ENCODE data around the gene MS4A15. TPM values are rescaled to one million over a fixed set of nuclear protein-coding genes. Genes with fewer than 3 reads are reported as not detected.
A peak's percentile ranks its signal among the peaks of the same experiment; 100 is the strongest.

MS4A15 gene
- total RNA-seq, 4 donors from 2014 or later = not detected

DNA sequence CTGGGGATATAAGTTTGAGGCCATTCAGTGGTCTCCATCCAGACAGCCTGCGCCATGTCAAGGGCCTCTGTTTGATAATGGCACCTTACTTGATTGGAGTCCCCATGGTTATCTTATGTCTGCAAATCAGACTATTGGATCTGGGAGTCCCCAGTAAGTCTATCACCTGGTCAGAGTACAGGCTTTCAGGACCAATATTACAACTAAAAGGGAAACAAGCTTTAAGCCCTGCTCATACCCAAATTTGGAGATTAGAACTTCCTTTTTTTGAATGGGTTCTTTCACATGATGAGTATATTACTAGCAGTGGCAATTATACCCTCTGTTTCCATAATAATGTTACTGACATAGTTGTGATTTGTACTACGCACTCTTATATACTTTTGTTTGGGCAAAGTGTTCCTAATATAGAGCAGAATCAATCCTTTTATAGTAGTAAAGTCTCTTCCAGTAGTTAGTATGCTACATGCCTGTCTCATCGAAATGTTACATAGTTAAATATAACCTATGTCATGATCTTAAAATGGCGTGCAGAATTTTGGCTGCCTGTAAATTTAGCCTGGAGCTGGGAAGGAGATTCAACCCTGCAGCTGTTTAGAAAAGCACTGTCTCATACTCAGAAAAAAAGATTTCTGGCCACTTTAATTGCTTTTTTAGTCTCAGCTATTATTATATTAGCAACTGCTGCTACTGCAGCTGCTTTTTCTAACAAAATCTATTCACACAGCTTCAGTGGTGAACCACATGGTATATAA is 4.9 kb downstream of the MS4A15 start:
- H3K27ac ChIP-seq = no peak overlapping the region
- TF ChIP-seq POLR2A (IDR thresholded peaks at IDR 0.05) (no peak), CTCF (IDR thresholded peaks at IDR 0.05) (no peak)
- 52 to 56% methylated on average over 4 of the region's 4 CpGs for WGBS, 2 donors
- H3K4me3 ChIP-seq = no peak overlapping the region
- no peaks in the 10 kb centered on the region for H3K9me3 ChIP-seq
- H3K27me3 ChIP-seq = peaks cover 0 to 48% (median 0%) of the 10 kb centered on the region in 4 donors
- H3K36me3 ChIP-seq = no peaks in the 10 kb centered on the region
- H3K4me1 ChIP-seq = no peaks in the 10 kb centered on the region
- DNase-seq = no peak
- intact Hi-C loops (cut with DNase I) = no loop called here

DNA sequence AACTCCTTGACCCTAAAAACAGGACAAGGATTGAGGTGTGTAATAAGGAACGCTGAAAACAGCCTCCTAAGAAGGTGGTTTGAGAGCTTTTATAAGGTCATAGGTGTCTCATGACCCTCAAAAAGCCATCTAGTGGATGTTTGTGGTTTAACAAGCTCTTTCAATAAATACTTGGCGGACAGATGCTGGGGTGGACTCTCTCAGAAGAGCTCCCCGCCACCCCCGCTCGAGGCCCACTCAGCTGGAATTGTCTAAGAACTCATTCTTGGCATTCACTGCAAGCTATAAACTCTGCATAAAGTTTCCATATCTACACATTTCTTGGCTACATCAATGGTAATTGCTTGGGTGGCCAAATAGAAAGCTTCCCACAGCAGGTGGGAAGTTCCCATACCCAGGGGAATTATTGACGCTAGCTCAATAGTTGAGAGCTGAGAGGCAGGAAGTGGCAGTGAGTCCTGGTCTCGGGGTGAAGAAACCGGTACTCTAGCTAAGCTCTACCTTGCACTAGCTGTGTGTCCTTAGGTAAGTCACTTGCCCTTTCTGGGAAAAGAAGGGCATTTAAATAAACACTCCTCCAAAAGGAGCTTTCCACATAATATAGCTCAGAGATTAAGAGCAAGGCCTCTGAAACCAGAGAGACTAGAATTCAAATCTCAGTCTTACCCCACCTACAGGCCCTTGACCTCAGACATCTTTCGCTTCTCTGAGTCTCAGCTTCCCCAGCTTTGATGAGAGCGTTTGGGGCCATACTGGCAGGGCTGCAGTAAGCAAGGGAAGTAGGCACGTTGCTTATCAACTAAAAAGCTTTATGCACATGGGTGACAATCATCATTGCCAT is 6.4 kb downstream of the MS4A15 start:
- Histone ChIP-seq H3K4me1 (no peaks in the 10 kb centered on the region), H3K27me3 (peaks cover 0 to 53% (median 0%) of the 10 kb centered on the region in 4 donors), H3K27ac (no peak overlapping the region), H3K4me3 (no peak overlapping the region), H3K9me3 (no peaks in the 10 kb centered on the region), H3K36me3 (no peaks in the 10 kb centered on the region)
- intact Hi-C loops (cut with DNase I) = no loop called here
- DNase-seq = no peak
- TF ChIP-seq POLR2A (IDR thresholded peaks at IDR 0.05) (no peak), CTCF (IDR thresholded peaks at IDR 0.05) (peak in 1 of 6 experiments; percentile 20)
- 65 to 73% methylated on average over 11 of the region's 11 CpGs for WGBS, 2 donors

GRCh38 chr11:60763692-60764369 is 7.2 kb downstream of the MS4A15 start:
- intact Hi-C loops (cut with DNase I) = no loop called here
- WGBS, 2 donors = 76 to 84% methylated on average over 5 to 7 of the region's 11 CpGs
- Histone ChIP-seq H3K36me3 (no peaks in the 10 kb centered on the region), H3K27me3 (peaks cover 0 to 54% (median 0%) of the 10 kb centered on the region in 4 donors), H3K4me3 (no peak overlapping the region), H3K9me3 (no peaks in the 10 kb centered on the region), H3K4me1 (no peaks in the 10 kb centered on the region), H3K27ac (no peak overlapping the region)
- TF ChIP-seq POLR2A (IDR thresholded peaks at IDR 0.05) = no peak
- no peak for TF ChIP-seq CTCF (IDR thresholded peaks at IDR 0.05)
- no peak for DNase-seq

GRCh38 chr11:60764879-60765278 is 8.2 kb downstream of the MS4A15 start:
- TF ChIP-seq CTCF (IDR thresholded peaks at IDR 0.05) (no peak), POLR2A (IDR thresholded peaks at IDR 0.05) (no peak)
- Histone ChIP-seq H3K27ac (no peak overlapping the region), H3K27me3 (peaks cover 0 to 47% (median 0%) of the 10 kb centered on the region in 4 donors), H3K4me3 (no peak overlapping the region), H3K4me1 (no peaks in the 10 kb centered on the region), H3K9me3 (no peaks in the 10 kb centered on the region), H3K36me3 (no peaks in the 10 kb centered on the region)
- 25 to 30% methylated on average over 1 of the region's 1 CpG for WGBS, 2 donors
- no peak for DNase-seq
- intact Hi-C loops (cut with DNase I) = no loop called here

Measured in esophagus squamous epithelium (tissue), 5 donors.